HG03139 (cell line): ENCODE results near the gene DGKD.

Experiments
- ATAC-seq: cut with Tn5 transposase; IDR thresholded peaks from one replicate; pipeline ENCODE4 v1.9.1; 2021; ENCODE audit not compliant: unreplicated experiment

The DGKD gene

GRCh38 chr2:233408366-233409285 lies 54.3 kb downstream of the DGKD start:
- no peak for ATAC-seq

- ATAC-seq, result no peak
These were observed 55.1 kb downstream of the DGKD start for GRCh38 chr2:233409286-233409991.

DNA sequence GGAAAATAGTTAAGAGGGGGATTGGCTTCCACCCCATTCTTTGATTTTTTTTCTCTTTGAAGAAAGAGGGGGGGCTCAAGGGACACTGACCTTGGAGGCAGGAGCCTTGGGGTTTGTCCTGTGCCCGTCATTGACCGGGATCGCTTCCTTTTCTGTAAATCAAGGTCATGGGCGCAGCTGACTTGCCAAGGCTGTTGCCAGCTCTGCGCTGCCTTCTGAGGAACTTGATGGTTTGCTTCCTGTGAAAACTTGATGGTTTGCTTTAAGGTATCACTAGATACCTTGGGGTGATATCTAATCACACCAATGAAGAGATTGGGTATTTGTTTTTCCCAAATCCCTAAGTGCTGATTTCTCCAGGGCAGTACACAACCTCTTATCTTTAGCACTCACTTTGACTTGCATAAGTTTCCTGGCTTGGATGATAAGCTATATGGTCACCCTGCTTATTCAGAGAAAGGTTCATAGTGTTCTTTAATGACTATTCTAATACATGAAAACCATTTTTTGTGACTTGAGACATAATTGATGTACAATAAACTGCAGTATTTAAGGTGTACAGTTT lies 56.0 kb downstream of the DGKD start:
- no peak for ATAC-seq

DNA sequence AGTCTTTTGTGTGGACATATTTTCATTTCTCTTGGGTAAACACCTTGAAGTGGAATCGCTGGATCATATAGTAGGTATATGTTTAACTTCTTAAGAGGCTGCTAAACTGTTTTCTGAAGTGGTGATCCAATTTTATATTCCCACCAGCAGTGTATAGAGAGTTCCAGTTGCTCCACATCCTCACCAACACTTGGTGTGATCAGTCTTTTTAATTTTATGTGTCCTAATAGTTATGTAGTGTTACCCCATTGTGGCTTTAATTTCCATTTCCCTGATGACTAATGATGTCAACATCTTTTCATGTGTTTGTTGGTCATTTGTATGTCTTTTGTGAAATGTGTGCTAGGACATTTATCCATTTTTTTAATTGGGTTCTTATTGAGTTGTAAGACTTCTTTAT lies 56.9 kb downstream of the DGKD start:
- no peak for ATAC-seq

DNA sequence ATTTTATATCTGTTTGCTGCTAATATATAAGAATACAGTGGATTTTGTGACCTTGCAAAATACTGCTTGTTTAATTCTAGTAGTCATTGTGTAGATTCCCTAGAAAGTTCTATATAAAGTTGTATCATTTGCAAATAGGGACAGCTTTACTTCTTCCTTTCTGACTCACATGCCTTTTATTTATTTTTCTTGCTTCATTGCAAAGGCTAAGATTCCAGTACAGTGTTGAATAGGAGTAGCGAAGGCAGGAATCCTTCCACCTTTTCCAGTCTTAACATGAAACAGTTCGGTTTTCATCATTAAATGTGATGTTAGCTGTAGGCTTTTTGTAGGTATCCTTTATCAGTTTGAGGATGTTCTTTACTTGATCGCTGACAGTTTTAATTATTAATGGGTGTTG lies 58.1 kb downstream of the DGKD start:
- no peak for ATAC-seq

GRCh38 chr2:233413046-233413445 lies 58.8 kb downstream of the DGKD start:
- ATAC-seq, result no peak

GRCh38 chr2:233413559-233414272 lies 59.4 kb downstream of the DGKD start:
- ATAC-seq, result no peak

DNA sequence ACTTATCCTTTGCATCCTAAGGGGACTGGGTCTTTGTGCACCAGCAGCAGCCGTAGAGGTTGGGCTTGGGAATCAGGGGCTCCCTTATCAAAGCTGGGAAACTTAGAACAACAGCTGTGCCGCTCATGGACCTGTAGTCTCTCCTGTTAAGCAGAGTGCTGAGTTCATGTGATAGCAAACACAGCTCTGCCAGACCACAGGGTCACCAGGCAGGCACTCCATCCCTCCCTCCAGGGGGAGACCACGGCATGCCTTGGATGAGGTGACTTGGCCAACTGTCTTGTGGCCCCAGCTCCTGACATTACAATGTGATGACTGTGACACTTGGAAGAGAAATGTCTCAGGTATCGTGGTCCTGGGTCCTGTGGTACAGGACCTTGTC lies 60.0 kb downstream of the DGKD start:
- ATAC-seq, result no peak

GRCh38 chr2:233414777-233415570 lies 60.7 kb downstream of the DGKD start:
- no peak for ATAC-seq

- ATAC-seq, result no peak
These were observed 61.9 kb downstream of the DGKD start for GRCh38 chr2:233416199-233416598.

DNA sequence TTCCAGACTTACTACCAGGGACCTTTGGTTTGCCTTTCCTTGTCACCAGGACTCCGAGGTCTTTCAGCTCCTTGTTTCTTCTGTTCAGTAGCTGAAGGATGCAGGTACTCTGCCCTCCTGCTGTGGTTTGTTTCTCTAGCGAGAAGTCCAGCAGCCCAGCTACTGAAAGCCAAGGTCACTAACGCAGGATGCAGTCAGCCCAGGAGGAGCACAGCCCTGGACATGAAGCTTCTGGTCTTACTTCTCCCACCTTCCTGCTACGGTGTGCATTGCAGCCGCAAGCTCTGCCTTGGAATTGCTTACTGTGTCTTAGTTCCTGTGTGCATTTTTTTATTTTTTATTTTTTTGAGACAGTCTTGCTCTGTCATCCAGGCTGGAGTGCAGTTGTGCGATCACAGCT lies 62.4 kb downstream of the DGKD start:
- no peak for ATAC-seq

GRCh38 chr2:233417282-233417681 lies 63.0 kb downstream of the DGKD start:
- ATAC-seq, result no peak

DNA sequence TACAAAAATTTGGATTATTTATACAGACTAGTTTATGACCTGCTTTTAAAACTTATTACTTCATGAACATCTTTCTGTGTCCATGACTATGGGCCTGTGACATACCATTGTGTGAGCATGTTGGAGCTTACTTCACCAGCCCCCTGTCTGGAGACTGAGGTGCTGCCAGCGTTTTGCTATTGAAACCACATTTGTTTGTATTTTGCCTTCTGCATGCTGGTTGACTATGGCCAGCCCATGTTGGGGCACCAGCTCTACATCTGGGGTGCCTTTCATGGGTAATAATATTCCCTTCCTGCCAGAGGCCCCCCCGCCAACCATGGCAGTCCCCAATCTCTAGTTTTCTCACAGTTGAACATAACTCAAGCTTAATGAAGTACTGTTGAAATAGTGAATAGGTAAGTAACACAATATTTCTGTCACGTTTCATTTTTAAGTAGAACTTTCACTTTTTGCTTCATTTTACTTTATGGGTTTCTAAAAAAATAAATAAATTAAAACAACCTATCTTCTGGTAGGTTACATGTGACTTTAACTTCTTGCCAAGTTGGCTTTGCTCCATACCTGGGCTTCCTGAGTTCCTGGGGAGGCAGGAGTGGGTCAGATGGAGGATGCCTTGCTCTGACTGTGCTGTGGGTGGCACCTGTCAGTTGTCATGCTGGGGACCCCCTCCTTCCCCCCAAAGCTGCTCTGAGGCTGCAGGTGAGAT lies 63.9 kb downstream of the DGKD start:
- no peak for ATAC-seq

DNA sequence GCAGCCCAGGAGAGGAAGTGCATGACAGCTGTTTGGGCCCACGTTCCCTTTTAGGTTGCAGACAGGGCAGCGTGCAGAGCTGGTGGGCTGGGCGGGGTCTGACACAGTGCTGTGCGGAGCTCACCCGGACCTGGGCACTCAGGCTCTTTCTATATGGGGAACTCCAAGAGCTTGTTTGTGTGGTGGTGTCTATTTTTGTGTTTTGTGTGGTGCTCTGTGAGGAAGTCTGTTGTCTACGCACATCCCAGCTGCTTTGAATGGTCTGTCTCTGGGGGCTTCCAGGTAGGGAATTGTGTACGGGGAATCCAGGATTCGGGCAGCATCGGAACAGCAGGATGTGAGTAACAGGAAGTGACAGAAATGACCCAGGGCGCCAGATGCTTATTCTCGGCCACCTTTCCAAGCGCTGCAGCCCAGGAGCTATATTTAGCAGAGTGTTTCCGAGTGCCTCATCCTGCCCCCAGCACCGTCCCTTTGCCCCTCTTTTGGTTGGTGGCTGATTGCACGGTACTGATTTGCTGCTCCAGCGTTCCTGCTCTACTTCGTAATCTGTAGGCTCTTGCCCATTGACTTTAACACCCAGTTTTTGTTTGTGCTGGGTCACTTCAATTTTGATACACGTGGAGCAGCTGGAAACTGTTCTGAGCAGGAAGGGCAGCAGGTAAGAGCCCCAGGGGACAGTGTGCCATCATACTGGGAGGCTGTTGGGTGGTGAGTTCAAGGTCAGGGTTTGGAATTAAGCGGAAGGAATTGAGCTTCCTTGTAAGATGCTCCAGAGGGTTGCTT lies 64.7 kb downstream of the DGKD start:
- ATAC-seq, result no peak

- no peak for ATAC-seq
These were observed 65.5 kb downstream of the DGKD start for GRCh38 chr2:233419602-233420391.

GRCh38 chr2:233421091-233421816 lies 67.0 kb downstream of the DGKD start:
- no peak for ATAC-seq

GRCh38 chr2:233422050-233422639 lies 67.9 kb downstream of the DGKD start:
- ATAC-seq, result peak; percentile 65
